Upper lobe of left lung (tissue), 6 donors: ENCODE measurements around the gene TMEM74B. TPM values are rescaled to one million over a fixed set of nuclear protein-coding genes. Genes with fewer than 3 reads are reported as not detected.
A peak's percentile ranks its signal among the peaks of the same experiment; 100 is the strongest.

Source experiments
- ATAC-seq, 2 donors: fragments of 200-7000 bp; cut with Tn5 transposase; one replicate each; pipeline ENCODE4 v1.9.1; 2022; ENCODE audit warnings: mild to moderate bottlenecking in 2 of 2, moderate library complexity in 2 of 2; ENCODE audit not compliant: low FRiP score in 2 of 2
- DNase-seq, 2 donors: peaks; one replicate each; pipeline ENCODE4 v3.0.0-alpha.2; 2019 to 2020
- H3K27ac ChIP-seq, 4 donors: fragments of 200-600 bp; sonication (generic); one replicate each; pipeline ENCODE4 v1.5.1; 2016 to 2019
- H3K27me3 ChIP-seq, 4 donors: fragments of 200-600 bp; sonication (generic); one replicate each; pipeline ENCODE4 v1.5.1; 2017 to 2019
- H3K36me3 ChIP-seq, 4 donors: fragments of 200-600 bp; sonication (generic); one replicate each; pipeline ENCODE4 v1.5.1; 2016 to 2019
- H3K4me1 ChIP-seq, 4 donors: fragments of 200-600 bp; sonication (generic); one replicate each; pipeline ENCODE4 v1.5.1; 2018 to 2019
- H3K4me3 ChIP-seq, 4 donors: fragments of 200-600 bp; sonication (generic); one replicate each; pipeline ENCODE4 v1.5.1; 2017 to 2019; ENCODE audit warnings: mild to moderate bottlenecking in 2 of 4, moderate library complexity in 1 of 4
- H3K9me3 ChIP-seq, 4 donors: fragments of 200-600 bp; sonication (generic); one replicate each; pipeline ENCODE4 v1.5.1; 2018 to 2019
- EP300 ChIP-seq, 4 donors: sonication (generic); formaldehyde crosslinking; IDR thresholded peaks; one replicate each; pipeline ENCODE4 v1.5.1; 2017; ENCODE audit warnings: antibody characterized with exemption in 4 of 4, control low read depth in 2 of 4
- POLR2A ChIP-seq, 4 donors: fragments of 450-650 bp; IDR thresholded peaks; one replicate each; pipeline ENCODE4 v1.5.1; 2016 to 2017; ENCODE audit warnings: antibody characterized with exemption in 4 of 4, mild to moderate bottlenecking in 2 of 4
- POLR2AphosphoS5 ChIP-seq, 2 donors: sonication (generic); formaldehyde crosslinking; IDR thresholded peaks; one replicate each; pipeline ENCODE4 v1.5.1; 2017; ENCODE audit warnings: antibody characterized with exemption in 2 of 2
- WGBS, 2 donors: methylation state at CpG; one replicate each; pipeline ENCODE4 v1.1.5; 2017 to 2018; 5-methylcytosine and 5-hydroxymethylcytosine counted together
- total RNA-seq, 6 donors: library from RNA; depleted of rRNA in 4 of 6; stranded (reverse); fragments of >200 nt in 4 of 6; gene quantifications; one replicate each; pipeline versions ENCODE4 v1.1.0 to v1.2.1, GENCODE V29; 2016 to 2021
- TF ChIP-seq, protein P1 (sequence below), 6 experiments: fragments of 450-650 bp in 4 of 6; fragments of 200-600 bp in 2 of 6; sonication (generic) in 2 of 6; IDR thresholded peaks; one replicate each; pipeline ENCODE4 v1.5.1; 2016 to 2019; ENCODE audit warnings: antibody characterized with exemption in 6 of 6
- donor health status: DM: no; HTN: no; CAD: no; lungs with moderate emphysema.
- donor health status: DM: no; HTN: yes; CAD: no; lungs with severe emphysema.

The TMEM74B gene
- total RNA-seq, 6 donors from 2014 or later: 9.3 to 85.9 (median 11.5) TPM

DNA sequence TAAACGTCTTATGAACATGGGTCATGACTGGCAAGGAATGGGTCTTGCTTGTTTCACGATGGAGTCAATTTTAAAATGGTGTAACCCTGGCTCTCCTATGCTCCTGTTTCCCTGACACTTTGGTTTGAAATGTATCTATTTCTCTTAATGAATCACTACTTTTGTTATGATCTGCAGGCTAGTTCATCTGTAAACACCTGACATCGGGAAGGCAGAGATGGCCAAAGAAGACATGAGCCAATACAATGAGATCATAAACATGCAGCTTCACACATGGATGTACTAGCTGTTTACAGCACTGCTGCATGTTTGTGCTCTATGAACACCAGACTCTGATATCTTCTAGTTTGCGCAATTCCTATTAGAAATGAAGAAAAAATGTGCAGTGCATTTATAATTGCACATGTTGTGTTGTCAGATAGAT is 30.1 kb upstream of the TMEM74B start:
- WGBS, 2 donors: 72 to 83% methylated on average over 4 of the region's 4 CpGs
- ATAC-seq: no peak

GRCh38 chr20:1212607-1213396 is 28.0 kb upstream of the TMEM74B start:
- no peaks in the 10 kb centered on the region for H3K36me3 ChIP-seq
- peak in 1 of 2 donors; percentile 66 for DNase-seq
- peaks cover 0 to 6% (median 0%) of the 10 kb centered on the region in 4 donors for H3K4me1 ChIP-seq
- 13 to 27% methylated on average over 10 to 21 of the region's 21 CpGs for WGBS, 2 donors
- no peak overlapping the region for H3K27ac ChIP-seq
- no peaks in the 10 kb centered on the region for H3K9me3 ChIP-seq
- ATAC-seq: peak; percentile 91 to 92
- H3K4me3 ChIP-seq: no peak overlapping the region
- TF ChIP-seq, protein P1, sequence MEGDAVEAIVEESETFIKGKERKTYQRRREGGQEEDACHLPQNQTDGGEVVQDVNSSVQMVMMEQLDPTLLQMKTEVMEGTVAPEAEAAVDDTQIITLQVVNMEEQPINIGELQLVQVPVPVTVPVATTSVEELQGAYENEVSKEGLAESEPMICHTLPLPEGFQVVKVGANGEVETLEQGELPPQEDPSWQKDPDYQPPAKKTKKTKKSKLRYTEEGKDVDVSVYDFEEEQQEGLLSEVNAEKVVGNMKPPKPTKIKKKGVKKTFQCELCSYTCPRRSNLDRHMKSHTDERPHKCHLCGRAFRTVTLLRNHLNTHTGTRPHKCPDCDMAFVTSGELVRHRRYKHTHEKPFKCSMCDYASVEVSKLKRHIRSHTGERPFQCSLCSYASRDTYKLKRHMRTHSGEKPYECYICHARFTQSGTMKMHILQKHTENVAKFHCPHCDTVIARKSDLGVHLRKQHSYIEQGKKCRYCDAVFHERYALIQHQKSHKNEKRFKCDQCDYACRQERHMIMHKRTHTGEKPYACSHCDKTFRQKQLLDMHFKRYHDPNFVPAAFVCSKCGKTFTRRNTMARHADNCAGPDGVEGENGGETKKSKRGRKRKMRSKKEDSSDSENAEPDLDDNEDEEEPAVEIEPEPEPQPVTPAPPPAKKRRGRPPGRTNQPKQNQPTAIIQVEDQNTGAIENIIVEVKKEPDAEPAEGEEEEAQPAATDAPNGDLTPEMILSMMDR (IDR thresholded peaks at IDR 0.05): peak; percentile 76 to 88 (median 80)
- no peak for TF ChIP-seq EP300 (IDR thresholded peaks at IDR 0.05)
- H3K27me3 ChIP-seq: no peaks in the 10 kb centered on the region

More for the DNA sequence above, 30.1 kb upstream of the TMEM74B start:
- Histone ChIP-seq H3K4me3 (no peak overlapping the region), H3K36me3 (no peaks in the 10 kb centered on the region), H3K27ac (no peak overlapping the region), H3K9me3 (no peaks in the 10 kb centered on the region), H3K27me3 (no peaks in the 10 kb centered on the region), H3K4me1 (peaks cover 0 to 6% (median 0%) of the 10 kb centered on the region in 4 donors)
- no peak for DNase-seq
- TF ChIP-seq POLR2AphosphoS5 (IDR thresholded peaks at IDR 0.05): no peak
- no peak for TF ChIP-seq EP300 (IDR thresholded peaks at IDR 0.05)
- TF ChIP-seq POLR2A (IDR thresholded peaks at IDR 0.05): no peak
- TF ChIP-seq, protein P1 (IDR thresholded peaks at IDR 0.05): no peak

GRCh38 chr20:1212023-1212422 is 27.2 kb upstream of the TMEM74B start:
- Histone ChIP-seq H3K36me3 (no peaks in the 10 kb centered on the region), H3K27ac (no peak overlapping the region), H3K4me1 (peaks cover 0 to 6% (median 0%) of the 10 kb centered on the region in 4 donors), H3K9me3 (no peaks in the 10 kb centered on the region), H3K27me3 (no peaks in the 10 kb centered on the region), H3K4me3 (no peak overlapping the region)
- no peak for DNase-seq
- ATAC-seq: peak in 1 of 2 donors; percentile 47
- TF ChIP-seq POLR2AphosphoS5 (IDR thresholded peaks at IDR 0.05): no peak
- no peak for TF ChIP-seq POLR2A (IDR thresholded peaks at IDR 0.05)
- no peak for TF ChIP-seq EP300 (IDR thresholded peaks at IDR 0.05)
- TF ChIP-seq, protein P1 (IDR thresholded peaks at IDR 0.05): no peak

DNA sequence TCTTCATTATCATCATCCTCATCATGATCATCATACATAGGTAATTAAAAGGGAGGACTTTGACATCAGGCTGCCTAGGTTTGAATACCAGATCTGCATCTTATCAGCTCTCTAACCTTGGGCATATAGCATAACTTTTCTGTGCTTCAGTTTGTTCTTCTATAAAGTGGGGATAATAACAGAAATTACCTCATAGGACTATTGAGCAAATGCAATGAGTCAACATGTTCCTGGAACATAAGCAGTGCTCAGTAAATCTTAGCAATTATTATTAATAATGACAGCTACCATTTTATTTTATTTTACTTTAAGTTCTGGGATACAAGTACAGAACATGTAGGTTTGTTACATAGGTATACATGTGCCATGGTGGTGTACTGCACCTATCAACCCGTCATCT is 25.7 kb upstream of the TMEM74B start:
- Histone ChIP-seq H3K27me3 (no peaks in the 10 kb centered on the region), H3K9me3 (no peaks in the 10 kb centered on the region), H3K36me3 (no peaks in the 10 kb centered on the region), H3K4me3 (no peak overlapping the region), H3K4me1 (peaks cover 0 to 6% (median 1%) of the 10 kb centered on the region in 4 donors), H3K27ac (no peak overlapping the region)
- TF ChIP-seq EP300 (IDR thresholded peaks at IDR 0.05) (no peak), POLR2AphosphoS5 (IDR thresholded peaks at IDR 0.05) (no peak), POLR2A (IDR thresholded peaks at IDR 0.05) (no peak)
- TF ChIP-seq, protein P1 (IDR thresholded peaks at IDR 0.05): no peak
- DNase-seq: no peak
- 95 to 100% methylated on average over 1 of the region's 1 CpG for WGBS, 2 donors
- no peak for ATAC-seq
